HepG2 (cell line): ENCODE data around the gene LRRC8E. TPM values are rescaled to one million over a fixed set of nuclear protein-coding genes. Genes with fewer than 3 reads are reported as not detected.

ENCODE experiments used
- ATAC-seq: fragments of 200-7000 bp; cut with Tn5 transposase; 3 replicates; pipeline ENCODE4 v1.9.1; 2020; ENCODE audit warnings: mild to moderate bottlenecking, moderate library complexity
- BruUV-seq: library from RNA; stranded (reverse); fragments of 400-500 nt; replicated peaks from 2 replicates; lab custom pipeline; 2021; lab: Mats Ljungman, UMichigan
- CTCF ChIA-PET: fragments of 300-600 bp; formaldehyde crosslinking; extraction: SDS; loops from one replicate; lab custom pipeline; 2021; ENCODE audit warnings: low total read pairs, inconsistent platforms, low intra/inter-chr PET ratio; lab: Yijun Ruan, JAX
- POLR2A ChIA-PET: fragments of 350-600 bp; sonication (Branson Sonifier 250); formaldehyde crosslinking; loops from one replicate; lab custom pipeline; 2020; ENCODE audit warnings: antibody characterized with exemption, inconsistent platforms; lab: Yijun Ruan, JAX
- DNase-seq: peaks from one replicate; pipeline ENCODE4 v3.0.0-alpha.2; 2015; ENCODE audit warnings: low spot score
- FAIRE-seq: peaks from 3 replicates; lab custom pipeline; 2011; peaks lifted over from hg19 to GRCh38; lab: Jason Lieb, UNC
- H2AFZ ChIP-seq: one replicate; pipeline ENCODE4 v1.6.1; 2011; ENCODE audit warnings: low read length, inconsistent platforms
- H3K27ac ChIP-seq: fragments of 300-600 bp; 3 replicates; pipeline ENCODE4 v1.8.0; 2011; ENCODE audit warnings: mixed run types, mild to moderate bottlenecking, mixed read lengths, low read length, inconsistent platforms; ENCODE audit not compliant: insufficient read depth; ENCODE audit errors: extremely low read length
- H3K27me3 ChIP-seq, 2 experiments: fragments of 200-600 bp in 1 of 2; 2 replicates in 1 of 2; 3 replicates in 1 of 2; pipeline versions ENCODE4 v1.6.0 to v1.8.0; 2011; ENCODE audit warnings: low read length in 2 of 2, mild to moderate bottlenecking in 2 of 2, moderate library complexity in 2 of 2, inconsistent platforms in 1 of 2; ENCODE audit not compliant: insufficient read depth in 2 of 2, control insufficient read depth in 1 of 2
- H3K36me3 ChIP-seq, 2 experiments: fragments of 200-600 bp in 1 of 2; replicated peaks in 1 of 2; 2 replicates in 1 of 2; 3 replicates in 1 of 2; pipeline versions ENCODE4 v1.5.1 to v1.8.0; 2011; ENCODE audit warnings: low read length in 2 of 2, inconsistent platforms in 1 of 2; ENCODE audit not compliant: insufficient read depth in 2 of 2, control insufficient read depth in 1 of 2
- H3K4me1 ChIP-seq: 2 replicates; pipeline ENCODE4 v1.5.1; 2012; ENCODE audit warnings: low read length, inconsistent platforms; ENCODE audit not compliant: insufficient read depth
- H3K4me2 ChIP-seq: 2 replicates; pipeline ENCODE4 v1.6.0; 2011; ENCODE audit warnings: low read depth, low read length, inconsistent platforms
- H3K4me3 ChIP-seq, 3 experiments: fragments of 200-600 bp in 1 of 3; sonication (generic), shearing (Covaris generic) in 1 of 3; replicated peaks in 1 of 3; 2 replicates each; pipeline ENCODE4 v1.5.1; 2011 to 2016; ENCODE audit warnings: low read length in 3 of 3, inconsistent platforms in 2 of 3, low read depth in 2 of 3, mild to moderate bottlenecking in 2 of 3, control low read depth in 1 of 3, mixed read lengths in 1 of 3; ENCODE audit not compliant: insufficient read depth in 1 of 3
- H3K79me2 ChIP-seq: one replicate; pipeline ENCODE4 v1.6.1; 2011; ENCODE audit warnings: low read length, inconsistent platforms; ENCODE audit not compliant: insufficient read depth
- H3K9ac ChIP-seq: 2 replicates; pipeline ENCODE4 v1.6.0; 2011; ENCODE audit warnings: mild to moderate bottlenecking, low read depth, low read length, inconsistent platforms; ENCODE audit not compliant: insufficient read depth
- H3K9me3 ChIP-seq: 2 replicates; pipeline ENCODE4 v1.5.1; 2012; ENCODE audit warnings: mild to moderate bottlenecking, low read length
- H4K20me1 ChIP-seq: 2 replicates; pipeline ENCODE4 v1.6.0; 2011; ENCODE audit warnings: inconsistent platforms, mild to moderate bottlenecking, low read length, moderate library complexity; ENCODE audit not compliant: insufficient read depth
- AGO2 ChIP-seq: fragments of 200-400 bp; formaldehyde crosslinking; optimal IDR thresholded peaks from 2 replicates; pipeline ENCODE3; 2017; ENCODE audit warnings: mild to moderate bottlenecking, low read depth, low read length, moderate library complexity
- ESRRA ChIP-seq: sonication (generic); formaldehyde crosslinking; IDR thresholded peaks from 2 replicates; pipeline ENCODE4 v1.5.1; 2020; ENCODE audit warnings: mild to moderate bottlenecking, low read depth, missing genetic modification reagents
- ETV5 ChIP-seq: IDR thresholded peaks from 2 replicates; pipeline ENCODE4 v1.6.1; 2018; ENCODE audit warnings: missing biosample characterization, missing genetic modification reagents, inconsistent platforms, borderline replicate concordance
- GATAD1 ChIP-seq: IDR thresholded peaks from 2 replicates; pipeline ENCODE4 v1.6.1; 2016; ENCODE audit warnings: missing genetic modification reagents, missing compliant biosample characterization
- KDM6A ChIP-seq: IDR thresholded peaks from 2 replicates; pipeline ENCODE4 v1.6.1; 2016; ENCODE audit warnings: low read depth
- KLF16 ChIP-seq, 2 experiments: sonication (generic) in 1 of 2; formaldehyde crosslinking in 1 of 2; IDR thresholded peaks; 2 replicates each; pipeline versions ENCODE4 v1.6.1 to v1.8.0; 2016 to 2023; ENCODE audit warnings: missing genetic modification reagents in 2 of 2, missing compliant biosample characterization in 1 of 2
- LCORL ChIP-seq, 2 experiments: fragments of 450-650 bp in 1 of 2; sonication (generic) in 1 of 2; formaldehyde crosslinking in 1 of 2; IDR thresholded peaks; 2 replicates each; pipeline versions ENCODE4 v1.5.0 to v1.6.1; 2017 to 2020; ENCODE audit warnings: antibody characterized with exemption in 1 of 2, missing genetic modification reagents in 1 of 2
- MAFK ChIP-seq, 2 experiments: IDR thresholded peaks in 1 of 2; conservative IDR thresholded peaks in 1 of 2; 2 replicates each; pipeline ENCODE4 v1.6.1; 2011; ENCODE audit warnings: improper control_type of control experiment in 2 of 2, low read length in 2 of 2
- MEIS2 ChIP-seq: sonication (generic); formaldehyde crosslinking; IDR thresholded peaks from 2 replicates; pipeline ENCODE4 v1.9.0; 2021; ENCODE audit warnings: mild to moderate bottlenecking, missing genetic modification reagents
- NFIC ChIP-seq: IDR thresholded peaks from 2 replicates; pipeline ENCODE4 v1.6.1; 2012; ENCODE audit warnings: mild to moderate bottlenecking, low read length, inconsistent platforms
- NR2F1 ChIP-seq, 2 experiments: fragments of 450-650 bp in 1 of 2; formaldehyde crosslinking in 1 of 2; IDR thresholded peaks; 2 replicates each; pipeline versions ENCODE4 v1.5.0 to v1.6.1; 2016 to 2020; ENCODE audit warnings: mild to moderate bottlenecking in 1 of 2, missing compliant biosample characterization in 1 of 2, missing genetic modification reagents in 1 of 2, moderate library complexity in 1 of 2
- NR2F6 ChIP-seq, 2 experiments: IDR thresholded peaks; 2 replicates each; pipeline ENCODE4 v1.6.1; 2016; ENCODE audit warnings: antibody characterized with exemption in 1 of 2, mild to moderate bottlenecking in 1 of 2
- RXRB ChIP-seq: IDR thresholded peaks from 2 replicates; pipeline ENCODE4 v1.6.1; 2016; ENCODE audit warnings: borderline replicate concordance, missing genetic modification reagents, missing compliant biosample characterization
- WIZ ChIP-seq: sonication (generic); formaldehyde crosslinking; IDR thresholded peaks from 2 replicates; pipeline ENCODE4 v1.5.1; 2020; ENCODE audit warnings: mild to moderate bottlenecking, missing genetic modification reagents
- YY1 ChIP-seq: IDR thresholded peaks from 2 replicates; pipeline ENCODE4 v1.6.1; 2011; ENCODE audit warnings: low read length, low read depth, moderate library complexity, mild to moderate bottlenecking; ENCODE audit not compliant: insufficient read depth, insufficient replicate concordance
- ZBTB34 ChIP-seq: sonication (generic); formaldehyde crosslinking; IDR thresholded peaks from 2 replicates; pipeline ENCODE4 v1.8.0; 2022; ENCODE audit warnings: mild to moderate bottlenecking, missing genetic modification reagents
- ZFX ChIP-seq: sonication (generic); formaldehyde crosslinking; IDR thresholded peaks from 2 replicates; pipeline ENCODE4 v1.4.0; 2020; ENCODE audit warnings: mild to moderate bottlenecking, low read depth, missing genetic modification reagents, moderate library complexity
- ZNF331 ChIP-seq: sonication (generic); formaldehyde crosslinking; IDR thresholded peaks from 2 replicates; pipeline ENCODE4 v1.4.0; 2020; ENCODE audit warnings: missing genetic modification reagents
- ZNF567 ChIP-seq: sonication (generic); formaldehyde crosslinking; IDR thresholded peaks from 2 replicates; pipeline ENCODE4 v1.8.1; 2023; ENCODE audit warnings: mild to moderate bottlenecking, missing genetic modification reagents, borderline replicate concordance
- ZNF572 ChIP-seq: sonication (generic); formaldehyde crosslinking; IDR thresholded peaks from 2 replicates; pipeline ENCODE4 v1.5.1; 2020; ENCODE audit warnings: mild to moderate bottlenecking, missing genetic modification reagents
- ZNF605 ChIP-seq: sonication (generic); formaldehyde crosslinking; IDR thresholded peaks from 2 replicates; pipeline ENCODE4 v1.8.0; 2022; ENCODE audit warnings: mild to moderate bottlenecking, missing genetic modification reagents
- ZNF768 ChIP-seq: sonication (generic); formaldehyde crosslinking; IDR thresholded peaks from 2 replicates; pipeline ENCODE4 v1.4.0; 2020; ENCODE audit warnings: missing genetic modification reagents
- WGBS: methylation state at CpG from one replicate; pipeline ENCODE4 v1.1.6; 2017; ENCODE audit warnings: low lambda C conversion rate; 5-methylcytosine and 5-hydroxymethylcytosine counted together
- in situ Hi-C: cut with HindIII; loops from 2 replicates; pipeline ENCODE4 v1.10.0; 2017; ENCODE audit warnings: low pct_unique_long_range_greater_than_20kb; ENCODE audit not compliant: extremely low pct_ligation_motif_present
- intact Hi-C: fragments of 100-400 bp; cut with micrococcal nuclease; formaldehyde crosslinking; loops from one replicate; pipeline ENCODE4 v1.10.0; 2022; ENCODE audit not compliant: unreplicated experiment
- polyA plus RNA-seq, 8 experiments: library from polyadenylated mRNA; depleted of rRNA in 3 of 8; stranded (reverse) in 7 of 8; unstranded in 1 of 8; fragments of >200 nt; fragmentation: Illumina TruSeq in 4 of 8; extraction: Trizol in 4 of 8; gene quantifications; 2 replicates each; pipeline versions ENCODE4 v1.2.1 to v1.2.3, GENCODE V29; 2011 to 2016; ENCODE audit warnings: low read depth in 4 of 8, missing spikeins in 1 of 8, mixed read lengths in 1 of 8; ENCODE audit not compliant: insufficient read depth in 1 of 8
- total RNA-seq, 5 experiments: library from RNA; depleted of rRNA; stranded (reverse); fragments of >200 nt; fragmentation: Illumina TruSeq; extraction: Trizol; gene quantifications; 2 replicates each; pipeline ENCODE4 v1.2.3, GENCODE V29; 2016; ENCODE audit warnings: low read depth in 1 of 5

The LRRC8E gene
- total and polyA plus RNA-seq, 2 of the 13 experiments (the other 11 are each of a cell fraction or from before 2014, with no cell fraction given), result 8.0 to 10.3 TPM

- Histone ChIP-seq H3K79me2 (peaks cover 29% of the 10 kb centered on the region), H3K27me3 (no peaks in the 10 kb centered on the region; a peak in 1 of 5 replicates), H3K4me2 (peak overlapping the region; percentile 99), H3K4me3 (peak overlapping the region; percentile 90 to 100 (median 95)), H3K4me1 (peaks cover 43% of the 10 kb centered on the region), H2AFZ (no peak overlapping the region), H4K20me1 (peaks cover 13% of the 10 kb centered on the region; the same call in 1 of the 2 replicates), H3K9ac (peak overlapping the region; percentile 81), H3K36me3 (peaks cover 6 to 17% of the 10 kb centered on the region in 2 experiments; a peak in 2 of 5 replicates), H3K9me3 (no peaks in the 10 kb centered on the region), H3K27ac (peak overlapping the region; percentile 71)
- 24% methylated on average over 18 of the region's 68 CpGs for WGBS
- CTCF ChIA-PET, result interaction anchor here (1.4 to 2.0 kb wide), 2 partner anchors 34 to 51 kb away, joined by 5 to 8 read pairs; no protein-coding TSS in a partner anchor
- in situ Hi-C loops (no loop called here), intact Hi-C loops (no loop called here)
- peak; percentile 5; the same call in 2 of the 3 replicates for ATAC-seq
- no TSS peak for BruUV-seq
- POLR2A ChIA-PET, result interaction anchor here (0.9 to 4.9 kb wide), 13 partner anchors 9 to 97 kb away, joined by 3 to 83 read pairs (median 5); partner anchors contain the start of genes LRRC8E, SNAPC2 and TIMM44
- DNase-seq, result no peak
- FAIRE-seq, result no peak
- TF ChIP-seq NR2F1 (CRISPR knock-in tag; IDR thresholded peaks at IDR 0.05) (peak; percentile 18 to 50; a peak in 1 of 4 replicates), YY1 (peak; percentile 18), MEIS2 (0 out of 2 replicates have a peak, but pooled peaks have one; percentile 13), ZNF572 (CRISPR knock-in tag) (peak; percentile 58; the same call in 1 of the 2 replicates), ZNF567 (0 out of 2 replicates have a peak, but pooled peaks have one; percentile 70), ZNF605 (peak; percentile 44; the same call in 1 of the 2 replicates), ZFX (CRISPR knock-in tag) (peak; percentile 25; the same call in 1 of the 2 replicates), MAFK (conservative IDR thresholded peaks at IDR 0.05 in 1 of 2, IDR thresholded peaks at IDR 0.05 in 1 of 2; ENCODE audit: low read length in 2 of 2) (no peak), ZNF768 (CRISPR knock-in tag) (0 out of 2 replicates have a peak, but pooled peaks have one; percentile 13), NFIC (no peak), KLF16 (CRISPR knock-in tag; IDR thresholded peaks at IDR 0.05) (peak in 1 of 2 experiments; percentile 14; a peak in 1 of 4 replicates), AGO2 (peak; percentile 44), ETV5 (CRISPR knock-in tag) (0 out of 2 replicates have a peak, but pooled peaks have one; percentile 32), ZNF331 (CRISPR knock-in tag) (no peak), RXRB (CRISPR knock-in tag) (0 out of 2 replicates have a peak, but pooled peaks have one; percentile 14), LCORL (IDR thresholded peaks at IDR 0.05) (no peak), LCORL (CRISPR knock-in tag; IDR thresholded peaks at IDR 0.05) (0 out of 2 replicates have a peak, but pooled peaks have one; percentile 0), KDM6A (CRISPR knock-in tag) (no peak), GATAD1 (CRISPR knock-in tag) (peak; percentile 13; the same call in 1 of the 2 replicates), WIZ (CRISPR knock-in tag) (peak; percentile 18; the same call in 1 of the 2 replicates), ESRRA (peak; percentile 56; the same call in 1 of the 2 replicates), NR2F6 (IDR thresholded peaks at IDR 0.05) (no peak), NR2F6 (CRISPR knock-in tag; IDR thresholded peaks at IDR 0.05) (0 out of 2 replicates have a peak, but pooled peaks have one; percentile 23), ZBTB34 (CRISPR knock-in tag) (peak; percentile 24; the same call in 1 of the 2 replicates)
These were observed 16.0 kb downstream of the LRRC8E start for GRCh38 chr19:7904074-7905020.
